Measurements from ENCODE around the gene SLC37A1.

GRCh38 chr21:42541174-42541573 lies 27.5 kb downstream of the SLC37A1 start:
- TF ChIP-seq CTCF (conservative IDR thresholded peaks at IDR 0.05) (no peak), ZFX (IDR thresholded peaks at IDR 0.05) (no peak)

Measured in C4-2B (cell line).